ENCODE measurements around the gene EIF1.

- TF ChIP-seq CTCF (conservative IDR thresholded peaks at IDR 0.05) (no peak), EZH2 (IDR thresholded peaks at IDR 0.05; ENCODE audit: low read depth) (no peak)
Observed at GRCh38 chr17:41683441-41684007, 5.2 kb upstream of the EIF1 start.
